Adipose tissue (tissue), 3 donors: ENCODE measurements around the gene SYNGAP1. TPM values are rescaled to one million over a fixed set of nuclear protein-coding genes. Genes with fewer than 3 reads are reported as not detected.
A peak's percentile ranks its signal among the peaks of the same experiment; 100 is the strongest.

ENCODE experiments used
- H3K27ac ChIP-seq: one replicate; pipeline ENCODE4 v1.5.1; 2013; ENCODE audit warnings: low read depth, low read length
- WGBS, 3 donors: extraction: QIAGEN DNeasy Blood & Tissue Kit; methylation state at CpG; one replicate each; pipeline ENCODE4 v1.1.7; 2013; 5-methylcytosine and 5-hydroxymethylcytosine counted together
- polyA plus RNA-seq, 3 donors: library from polyadenylated mRNA; stranded (reverse); fragments of 200-250 nt; gene quantifications; one replicate each; pipeline ENCODE4 v1.2.3, GENCODE V29; 2013
- donor health status: healthy with polysubstance abuse.
- donor health status: Bipolar disorder and iron deficiency.
- donor health status: healthy.

The SYNGAP1 gene
- polyA plus RNA-seq, 3 donors, result 4.2 to 16.1 (median 7.2) TPM

- H3K27ac ChIP-seq, result no peak overlapping the region
- 1 to 3% (median 3%) methylated on average over 25 of the region's 25 CpGs for WGBS, 3 donors
These were observed 2.5 kb upstream of the SYNGAP1 start for GRCh38 chr6:33417128-33417902.

GRCh38 chr6:33417903-33418689 lies 1.8 kb upstream of the SYNGAP1 start, which contains the start of gene CUTA:
CUTA (minus strand) TSS chr6:33418107; CDS start chr6:33418000, 107 bp downstream.
- 0 to 1% (median 0%) methylated on average over 51 of the region's 51 CpGs for WGBS, 3 donors
- peak within 1 kb of the TSS; percentile 75 for H3K27ac ChIP-seq

GRCh38 chr6:33418690-33419291 lies 1.1 kb upstream of the SYNGAP1 start:
- peak overlapping the region; percentile 75 for H3K27ac ChIP-seq
- 42 to 47% (median 43%) methylated on average over 8 of the region's 8 CpGs for WGBS, 3 donors

GRCh38 chr6:33420491-33421343 lies 852 bp downstream of the SYNGAP1 start:
- peak overlapping the region; percentile 10 for H3K27ac ChIP-seq
- 54 to 69% (median 61%) methylated on average over 6 of the region's 6 CpGs for WGBS, 3 donors

GRCh38 chr6:33421344-33421643 lies 1.4 kb downstream of the SYNGAP1 start:
- 82 to 87% (median 86%) methylated on average over 2 of the region's 2 CpGs for WGBS, 3 donors
- H3K27ac ChIP-seq, result no peak overlapping the region

- no peak overlapping the region for H3K27ac ChIP-seq
- 89 to 93% (median 92%) methylated on average over 2 of the region's 2 CpGs for WGBS, 3 donors
These were observed 3.9 kb downstream of the SYNGAP1 start for GRCh38 chr6:33423777-33424176.

GRCh38 chr6:33424855-33425667 lies 5.2 kb downstream of the SYNGAP1 start:
- H3K27ac ChIP-seq, result peak overlapping the region; percentile 86
- 12 to 18% (median 14%) methylated on average over 12 of the region's 12 CpGs for WGBS, 3 donors

- peak overlapping the region; percentile 86 for H3K27ac ChIP-seq
- WGBS, 3 donors, result 0 to 3% (median 1%) methylated on average over 29 to 43 of the region's 43 CpGs
These were observed 6.1 kb downstream of the SYNGAP1 start for GRCh38 chr6:33425668-33426577.

GRCh38 chr6:33426590-33427511 lies 7.0 kb downstream of the SYNGAP1 start:
- H3K27ac ChIP-seq, result no peak overlapping the region
- 8 to 10% (median 8%) methylated on average over 12 of the region's 12 CpGs for WGBS, 3 donors

GRCh38 chr6:33427585-33428223 lies 7.8 kb downstream of the SYNGAP1 start:
- 1% methylated on average over 25 to 68 of the region's 79 CpGs for WGBS, 3 donors
- H3K27ac ChIP-seq, result no peak overlapping the region

GRCh38 chr6:33428224-33428965 lies 8.5 kb downstream of the SYNGAP1 start:
- no peak overlapping the region for H3K27ac ChIP-seq
- WGBS, 3 donors, result 4 to 6% (median 5%) methylated on average over 20 to 31 of the region's 33 CpGs

GRCh38 chr6:33428966-33429749 lies 9.3 kb downstream of the SYNGAP1 start:
- no peak overlapping the region for H3K27ac ChIP-seq
- 46 to 81% (median 60%) methylated on average over 5 of the region's 5 CpGs for WGBS, 3 donors

- H3K27ac ChIP-seq, result no peak overlapping the region
- 23 to 58% (median 28%) methylated on average over 2 of the region's 2 CpGs for WGBS, 3 donors
These were observed 9.8 kb downstream of the SYNGAP1 start for GRCh38 chr6:33429750-33430052.

- WGBS, 3 donors, result 45 to 71% (median 48%) methylated on average over 2 of the region's 2 CpGs
- no peak overlapping the region for H3K27ac ChIP-seq
These were observed 10.5 kb downstream of the SYNGAP1 start for GRCh38 chr6:33430334-33430733.
